ENCODE data around the gene GPR141.

DNA sequence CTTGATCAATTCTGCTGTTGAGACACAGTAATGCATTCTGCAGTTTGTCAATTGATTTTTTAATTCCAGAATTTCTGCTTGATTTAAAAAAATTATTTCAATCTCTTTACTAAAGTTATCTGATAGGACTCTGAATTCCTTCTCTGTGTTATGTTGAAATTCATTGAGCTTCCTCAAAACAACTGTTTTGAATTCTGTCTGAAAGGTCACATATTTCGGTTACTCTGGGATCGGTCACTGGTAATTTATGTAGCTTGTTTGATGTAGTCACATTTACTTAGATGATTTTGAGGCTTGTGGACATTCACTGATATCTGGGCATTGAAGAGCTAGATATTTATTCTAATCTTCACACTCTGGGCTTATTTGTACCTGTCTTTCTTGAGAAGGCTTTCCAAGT lies 97.6 kb downstream of the GPR141 start:
- TF ChIP-seq, protein P1, sequence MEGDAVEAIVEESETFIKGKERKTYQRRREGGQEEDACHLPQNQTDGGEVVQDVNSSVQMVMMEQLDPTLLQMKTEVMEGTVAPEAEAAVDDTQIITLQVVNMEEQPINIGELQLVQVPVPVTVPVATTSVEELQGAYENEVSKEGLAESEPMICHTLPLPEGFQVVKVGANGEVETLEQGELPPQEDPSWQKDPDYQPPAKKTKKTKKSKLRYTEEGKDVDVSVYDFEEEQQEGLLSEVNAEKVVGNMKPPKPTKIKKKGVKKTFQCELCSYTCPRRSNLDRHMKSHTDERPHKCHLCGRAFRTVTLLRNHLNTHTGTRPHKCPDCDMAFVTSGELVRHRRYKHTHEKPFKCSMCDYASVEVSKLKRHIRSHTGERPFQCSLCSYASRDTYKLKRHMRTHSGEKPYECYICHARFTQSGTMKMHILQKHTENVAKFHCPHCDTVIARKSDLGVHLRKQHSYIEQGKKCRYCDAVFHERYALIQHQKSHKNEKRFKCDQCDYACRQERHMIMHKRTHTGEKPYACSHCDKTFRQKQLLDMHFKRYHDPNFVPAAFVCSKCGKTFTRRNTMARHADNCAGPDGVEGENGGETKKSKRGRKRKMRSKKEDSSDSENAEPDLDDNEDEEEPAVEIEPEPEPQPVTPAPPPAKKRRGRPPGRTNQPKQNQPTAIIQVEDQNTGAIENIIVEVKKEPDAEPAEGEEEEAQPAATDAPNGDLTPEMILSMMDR (IDR thresholded peaks at IDR 0.05): no peak
- TF ChIP-seq POLR2A (IDR thresholded peaks at IDR 0.05): no peak

Measured in adrenal gland (tissue), 5 donors.